ENCODE data around the gene PPT2. TPM values are rescaled to one million over a fixed set of nuclear protein-coding genes. Genes with fewer than 3 reads are reported as not detected.
"Not testable (repeated sequence)": the region's sequence is repeated elsewhere in the genome, so short reads cannot be mapped to it uniquely, and the experiment has no call there.

PPT2 gene
- total RNA-seq, 1 donor from 2014 or later = 9.8 TPM

DNA sequence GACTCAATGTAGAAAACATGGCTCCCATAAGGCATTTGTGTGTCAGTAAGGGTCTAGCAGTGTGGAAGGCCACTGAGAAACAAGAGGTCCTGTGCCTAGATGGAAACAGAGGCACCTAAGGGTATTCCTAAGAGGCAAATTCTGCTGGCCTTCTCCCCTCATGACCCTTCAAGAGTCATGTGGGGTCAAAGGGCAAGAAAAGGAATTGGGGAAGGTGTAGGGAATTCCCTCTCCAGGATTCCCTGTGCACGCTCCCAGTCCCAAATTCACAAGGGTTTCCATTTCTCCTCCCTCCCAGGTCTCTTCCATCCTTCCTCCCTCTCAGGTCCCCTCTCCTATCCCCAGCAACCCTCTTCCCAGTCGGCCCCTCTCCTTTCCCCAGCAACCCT, 21.4 kb downstream of the PPT2 start:
- intact Hi-C loops (cut with micrococcal nuclease) = loop anchor here (5.0 to 10.0 kb wide), 5 partner anchors 508 to 1848 kb away; partner anchors contain the start of genes ATP6V1G2, CSNK2B, CUTA and LY6G5B

DNA sequence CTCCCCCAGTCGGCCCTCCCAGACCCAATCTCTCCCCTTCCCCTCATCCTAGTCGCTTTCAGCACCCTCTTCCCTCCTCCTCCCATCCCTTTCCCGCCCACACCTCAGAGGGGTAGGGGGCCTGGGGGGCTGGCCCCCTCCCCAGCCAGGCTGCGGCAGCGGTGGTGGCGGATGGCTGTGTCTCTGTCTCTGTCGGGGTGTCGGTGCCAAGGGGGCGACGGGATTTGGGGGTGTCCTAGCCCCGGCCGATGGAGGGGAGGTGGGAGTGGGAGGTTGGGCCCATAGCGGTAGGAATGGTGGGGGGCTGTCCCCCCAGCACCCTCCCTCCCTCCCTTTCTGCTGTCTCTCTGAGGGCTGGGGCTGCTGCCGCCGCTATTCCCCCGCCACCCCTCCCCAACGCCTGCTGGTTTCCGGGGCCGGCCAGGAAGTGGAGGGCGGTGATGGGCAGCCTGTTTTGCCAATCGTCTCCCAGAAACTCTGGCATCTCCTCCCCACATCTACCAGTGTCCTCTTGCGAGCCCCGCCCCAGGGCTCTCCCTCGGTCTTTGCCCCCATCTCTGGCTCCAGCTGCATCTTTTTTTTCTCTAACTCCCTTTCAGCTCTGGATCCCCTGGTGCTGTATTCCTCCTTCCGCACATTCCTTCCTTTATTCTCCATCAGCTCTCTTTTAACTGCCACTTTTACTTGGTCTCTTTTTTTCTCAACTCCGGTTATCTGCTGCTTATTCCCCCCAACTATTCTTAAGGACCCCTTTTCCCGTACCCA, 22.0 kb downstream of the PPT2 start, which contains the start of gene AGPAT1:
TSS of gene AGPAT1 (minus strand) at position 374 of the 765 bp plus-strand sequence. CDS start 4,588 bp downstream, outside the sequence.
- intact Hi-C loops (cut with micrococcal nuclease) = loop anchor here (2.0 to 10.0 kb wide), 7 partner anchors 473 to 1849 kb away; partner anchors contain the start of genes ABHD16A, ATP6V1G2, CSNK2B and CUTA

DNA sequence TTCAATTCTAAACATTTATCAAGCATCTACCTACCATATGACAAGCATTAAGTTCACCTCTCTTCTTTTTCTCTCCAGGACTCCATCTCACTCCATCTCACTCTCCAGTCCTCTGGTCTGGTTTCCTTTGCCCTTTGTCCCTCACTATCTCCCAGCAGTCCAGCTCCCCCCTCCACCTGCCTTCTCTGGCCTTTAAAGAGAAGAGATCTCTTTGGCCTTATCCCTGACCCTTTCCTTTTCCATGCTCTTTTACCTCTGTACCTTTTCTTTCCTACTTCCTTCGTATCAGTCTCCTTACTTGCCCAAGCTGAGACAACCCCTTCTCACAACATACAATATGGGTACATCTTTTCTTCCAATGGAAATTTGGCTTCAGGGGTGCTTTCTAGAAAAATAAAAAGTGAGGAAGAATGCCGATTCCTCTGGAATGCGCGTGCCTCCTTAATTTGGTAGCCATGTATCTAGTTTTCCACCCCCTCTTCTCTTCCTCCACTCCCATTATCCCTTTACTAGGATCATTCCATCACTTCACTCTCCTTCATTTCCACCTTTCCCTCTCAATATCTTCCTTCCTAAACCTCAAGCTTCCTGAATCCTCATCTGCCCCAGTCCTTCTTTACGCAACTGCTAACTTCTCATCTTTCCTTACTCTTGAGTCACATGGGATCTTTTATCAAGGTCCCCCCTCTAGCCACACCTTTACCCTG, 22.7 kb downstream of the PPT2 start:
- intact Hi-C loops (cut with micrococcal nuclease) = loop anchor here (2.0 to 10.0 kb wide), 7 partner anchors 474 to 1849 kb away; partner anchors contain the start of genes ABHD16A, ATP6V1G2, CSNK2B and CUTA

DNA sequence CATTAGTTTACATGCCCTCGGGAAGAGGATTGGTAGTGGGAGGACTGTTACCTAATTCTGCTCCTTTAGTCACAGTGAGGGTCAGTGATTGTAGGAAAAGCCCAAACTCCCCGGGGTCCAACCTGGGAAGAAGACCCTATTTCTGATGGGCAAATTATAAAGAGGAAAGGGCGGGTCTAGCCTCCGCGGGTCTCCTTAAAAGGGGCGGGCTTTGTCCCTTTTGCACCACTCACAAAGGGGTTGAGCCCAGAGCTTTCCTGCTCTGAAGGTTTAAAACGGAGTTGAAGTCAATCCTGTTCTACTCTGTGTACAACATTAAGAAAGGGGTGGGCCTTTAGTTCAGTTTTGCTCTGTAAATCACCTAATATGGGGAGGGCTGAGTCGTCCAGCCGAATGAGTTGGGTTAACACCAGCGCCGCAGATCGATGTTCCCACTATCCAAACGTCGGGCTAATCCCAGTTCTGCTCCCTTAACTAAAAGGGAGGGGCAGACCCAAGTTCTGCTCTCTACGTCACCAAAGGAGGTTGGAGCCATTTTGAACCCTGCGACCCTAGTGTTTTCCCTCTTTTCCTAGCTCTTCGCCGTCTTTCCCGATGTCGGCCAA, 23.3 kb downstream of the PPT2 start:
- intact Hi-C loops (cut with micrococcal nuclease) = loop anchor here (2.0 to 10.0 kb wide), 7 partner anchors 474 to 1850 kb away; partner anchors contain the start of genes ABHD16A, ATP6V1G2, CSNK2B and CUTA

DNA sequence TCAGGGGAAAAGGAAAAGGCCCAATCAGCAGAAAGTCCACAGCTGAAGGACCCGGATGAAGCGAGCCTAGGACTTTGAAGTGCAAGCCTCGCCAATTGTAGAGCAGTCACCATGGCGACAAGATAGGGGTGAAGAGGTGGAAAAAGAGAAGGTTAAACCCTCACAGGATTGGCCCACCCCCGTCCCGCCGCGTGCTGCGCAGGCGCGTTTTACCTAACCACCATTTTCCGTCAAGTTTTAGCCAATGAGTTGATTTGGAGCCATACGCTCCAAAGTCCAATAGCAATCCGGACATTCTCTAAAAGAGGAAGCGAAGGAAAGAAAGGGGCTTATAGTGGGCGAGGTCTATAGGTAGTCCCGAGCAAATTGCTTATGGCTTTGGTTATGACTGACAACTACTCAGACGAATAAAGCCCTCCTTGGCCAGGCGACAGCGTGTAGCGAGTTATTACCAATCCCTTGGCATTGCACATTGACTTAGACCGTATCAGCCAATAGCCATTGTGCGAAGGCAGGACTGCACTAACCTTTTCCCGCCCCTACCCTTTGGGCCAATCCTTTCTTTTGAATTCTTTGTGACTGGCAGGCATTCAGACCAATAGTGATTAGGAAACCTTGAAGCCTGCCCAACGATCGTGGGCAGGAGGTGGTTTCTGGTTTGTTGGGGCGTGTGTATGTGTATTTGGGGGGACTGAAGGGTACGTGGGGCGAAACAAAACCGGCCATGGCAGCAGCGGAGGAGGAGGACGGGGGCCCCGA, 24.0 kb downstream of the PPT2 start, which contains the start of gene RNF5:
TSS of gene RNF5 (plus strand) at position 618 of the 759 bp plus-strand sequence. CDS start at position 725, 107 bp downstream.
- intact Hi-C loops (cut with micrococcal nuclease) = loop anchor here (1.0 to 10.0 kb wide), 22 partner anchors 12 to 1851 kb away; partner anchors contain the start of genes ABHD16A, ATP6V1G2, BAG6 and BRD2

DNA sequence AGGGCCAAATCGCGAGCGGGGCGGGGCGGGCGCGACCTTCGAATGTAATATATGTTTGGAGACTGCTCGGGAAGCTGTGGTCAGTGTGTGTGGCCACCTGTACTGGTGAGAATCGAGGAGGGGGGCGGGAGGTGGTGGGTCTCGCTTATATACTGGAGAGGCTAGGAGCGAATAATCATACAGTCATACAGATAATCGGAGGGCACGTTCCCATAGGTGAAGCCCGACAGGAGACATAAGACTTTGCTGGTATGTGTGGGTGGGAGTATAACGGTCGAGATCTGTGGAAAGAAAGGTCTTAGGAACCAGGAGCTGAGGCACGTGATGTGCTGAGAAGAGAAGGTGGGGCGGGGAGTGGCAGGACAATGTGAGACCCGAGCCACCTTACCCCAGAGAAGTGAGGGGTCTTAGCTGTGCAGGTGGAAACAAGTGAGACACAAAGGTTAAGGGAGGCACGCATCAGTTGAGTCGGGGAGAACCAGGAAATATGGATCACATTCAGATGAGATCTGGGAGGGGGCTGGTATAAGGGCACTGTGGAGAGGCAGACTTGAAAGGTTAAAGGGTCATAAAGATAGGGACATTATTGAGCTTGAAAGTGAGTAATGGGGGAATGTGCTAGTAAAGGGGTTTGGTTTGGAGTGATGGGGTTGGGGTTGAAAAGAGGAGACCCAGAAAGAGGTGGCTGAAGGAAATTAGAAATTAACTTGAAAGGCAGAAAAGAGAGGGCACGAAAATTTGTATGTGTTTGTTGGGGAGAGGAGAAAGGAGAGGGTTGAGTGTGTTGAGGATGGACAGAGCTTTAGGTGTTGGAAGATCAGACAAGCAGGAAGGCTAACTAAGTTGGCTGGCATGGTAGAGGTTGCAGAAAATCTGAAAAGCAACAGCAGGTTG, 24.9 kb downstream of the PPT2 start:
- intact Hi-C loops (cut with micrococcal nuclease) = loop anchor here (1.0 to 10.0 kb wide), 20 partner anchors 12 to 1851 kb away; partner anchors contain the start of genes ATP6V1G2, BAG6, BRD2 and CSNK2B

DNA sequence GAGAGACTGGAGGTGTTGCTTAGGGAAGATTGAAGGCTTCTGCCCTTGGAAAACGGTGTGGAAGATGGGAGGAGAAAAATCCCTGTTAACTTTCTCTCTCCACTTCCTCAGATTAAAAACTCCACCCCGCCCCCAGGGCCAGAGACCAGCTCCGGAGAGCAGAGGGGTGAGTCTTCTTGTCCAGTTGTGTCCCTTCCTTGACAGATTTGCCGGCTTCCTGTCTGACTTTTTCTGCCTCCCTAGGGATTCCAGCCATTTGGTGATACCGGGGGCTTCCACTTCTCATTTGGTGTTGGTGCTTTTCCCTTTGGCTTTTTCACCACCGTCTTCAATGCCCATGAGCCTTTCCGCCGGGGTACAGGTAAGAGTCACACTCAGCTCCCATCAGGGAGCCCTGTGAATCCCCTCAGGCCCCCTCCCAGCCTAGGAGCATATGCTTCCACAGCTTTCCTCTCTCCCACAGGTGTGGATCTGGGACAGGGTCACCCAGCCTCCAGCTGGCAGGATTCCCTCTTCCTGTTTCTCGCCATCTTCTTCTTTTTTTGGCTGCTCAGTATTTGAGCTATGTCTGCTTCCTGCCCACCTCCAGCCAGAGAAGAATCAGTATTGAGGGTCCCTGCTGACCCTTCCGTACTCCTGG, 25.9 kb downstream of the PPT2 start:
- intact Hi-C loops (cut with micrococcal nuclease) = loop anchor here (2.0 to 10.0 kb wide), 7 partner anchors 373 to 1853 kb away; partner anchors contain the start of genes ATP6V1G2, CSNK2B, CUTA and LSM2

DNA sequence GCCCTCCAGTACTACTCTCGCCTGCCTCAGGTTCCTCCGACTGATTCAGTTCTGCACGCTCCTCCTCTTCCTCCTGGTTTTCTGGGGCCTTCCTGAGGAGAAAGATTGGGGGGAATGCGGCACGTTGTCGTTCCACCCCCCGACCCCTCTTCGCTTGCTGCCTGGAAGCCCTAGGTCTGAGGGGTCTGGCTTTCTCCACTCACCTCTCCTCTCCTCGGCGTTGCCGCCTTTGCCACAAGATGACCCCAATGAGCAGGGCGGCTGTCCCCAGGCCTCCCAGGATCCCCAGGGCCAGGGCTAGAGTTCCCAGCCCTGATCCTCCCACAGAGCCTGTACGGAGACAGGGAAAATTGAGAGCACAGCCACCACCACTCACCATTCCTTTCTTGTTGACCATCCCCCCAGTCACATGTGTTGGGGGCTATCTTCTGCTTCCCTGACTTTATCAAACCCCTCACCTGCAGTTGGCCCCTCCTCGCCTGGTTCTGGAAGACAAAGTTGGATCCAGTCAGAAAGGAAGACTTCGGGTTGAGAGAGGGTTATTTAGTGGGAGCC, 27.3 kb downstream of the PPT2 start:
- intact Hi-C loops (cut with micrococcal nuclease) = no loop called here

DNA sequence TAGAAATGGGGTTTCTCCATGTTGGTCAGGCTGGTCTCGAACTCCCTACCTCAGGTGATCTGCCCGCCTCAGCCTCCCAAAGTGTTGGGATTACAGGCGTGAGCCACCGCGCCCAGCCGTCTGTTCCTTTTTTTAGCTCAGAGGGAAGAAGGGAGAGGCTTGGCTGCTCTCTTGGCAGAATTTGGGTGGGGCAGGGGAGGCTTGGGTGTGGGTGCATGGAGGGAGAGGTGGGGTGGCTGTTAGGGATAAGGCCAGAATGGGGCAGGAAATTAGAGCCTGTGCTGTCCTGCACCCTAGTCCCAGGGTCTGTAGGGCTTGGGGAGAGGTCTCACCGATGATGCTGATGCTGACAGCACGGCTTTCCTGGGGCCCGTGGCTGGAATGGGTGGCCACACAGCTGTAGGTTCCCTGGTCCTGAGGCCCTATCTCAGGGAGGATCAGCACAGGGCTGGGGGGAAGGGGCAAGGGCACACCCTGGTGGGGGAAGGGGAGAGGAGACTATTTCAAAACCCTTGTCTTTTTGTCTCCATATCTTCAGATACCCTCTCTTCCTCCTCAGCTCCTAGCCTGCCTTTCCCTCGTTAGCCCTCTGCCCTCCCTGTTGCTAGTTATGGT, 28.1 kb downstream of the PPT2 start:
- intact Hi-C loops (cut with micrococcal nuclease) = no loop called here

DNA sequence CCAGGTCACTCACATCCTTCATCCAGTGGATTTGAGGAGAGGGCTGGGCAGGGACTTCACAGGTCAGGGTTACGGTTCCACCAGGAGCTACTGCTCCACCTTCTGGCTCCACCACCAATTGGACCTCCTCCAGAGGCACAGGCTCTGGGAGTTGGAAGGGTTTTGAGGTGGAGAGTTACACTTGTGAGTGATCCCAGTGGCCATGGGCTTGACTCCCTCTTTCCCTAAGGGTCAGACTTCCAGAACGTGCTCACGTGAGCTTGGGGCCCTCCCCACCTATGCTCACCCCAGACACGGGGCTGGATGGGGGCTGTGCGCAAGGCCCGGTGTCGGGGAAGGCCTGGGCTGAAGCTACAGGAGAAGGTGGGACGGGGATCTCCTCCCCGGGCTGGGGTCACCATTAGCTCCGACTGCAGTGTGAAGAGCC, 28.6 kb downstream of the PPT2 start:
- intact Hi-C loops (cut with micrococcal nuclease) = no loop called here

DNA sequence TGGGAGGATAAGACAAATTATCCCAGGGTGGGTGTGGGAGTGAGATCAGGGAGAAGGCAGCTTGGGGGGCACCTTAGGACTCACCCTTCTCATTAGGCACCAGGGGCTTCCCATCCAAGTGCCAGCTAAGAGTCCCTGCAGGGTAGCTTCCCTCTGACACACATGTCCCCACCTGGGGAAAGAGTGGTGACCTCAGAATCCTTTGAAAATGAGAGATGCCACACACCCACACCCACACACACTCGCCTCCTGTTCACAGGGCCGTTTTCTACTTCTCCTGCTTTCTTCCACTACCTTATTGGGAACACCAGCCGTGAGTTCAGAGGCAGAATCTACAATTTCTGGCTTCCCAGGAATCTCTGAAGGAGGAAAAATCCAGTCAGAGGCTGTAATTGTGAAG, 29.1 kb downstream of the PPT2 start:
- intact Hi-C loops (cut with micrococcal nuclease) = no loop called here

DNA sequence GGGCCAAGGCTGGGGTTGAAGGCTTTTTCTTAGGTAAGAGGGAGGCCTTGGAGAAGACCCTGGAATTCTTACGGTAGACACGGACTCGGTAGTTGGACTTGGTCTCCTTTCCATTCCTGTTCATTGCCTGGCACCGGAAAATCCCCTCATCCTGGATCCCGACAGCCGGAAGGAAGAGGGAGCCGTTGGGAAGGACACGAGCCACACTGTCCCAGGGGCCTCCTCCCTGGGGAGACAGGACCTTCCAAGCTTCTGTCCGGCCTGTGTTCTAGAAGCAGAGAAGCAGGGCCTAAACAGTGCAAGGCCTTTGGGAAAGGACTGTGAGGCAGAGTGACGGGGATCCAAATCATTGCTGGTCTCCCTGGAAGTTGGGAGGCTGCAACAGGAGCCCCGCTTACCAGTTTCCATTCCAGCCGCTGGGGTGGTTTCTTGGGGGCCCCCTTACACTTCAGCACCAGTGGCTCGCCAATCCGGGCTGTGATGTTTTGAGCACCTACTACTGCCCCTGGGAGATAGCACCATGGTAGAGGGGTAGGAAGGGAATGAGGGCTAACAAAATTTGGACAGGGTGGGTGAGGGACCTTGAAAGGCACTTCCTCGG, 29.6 kb downstream of the PPT2 start:
- intact Hi-C loops (cut with micrococcal nuclease) = no loop called here

DNA sequence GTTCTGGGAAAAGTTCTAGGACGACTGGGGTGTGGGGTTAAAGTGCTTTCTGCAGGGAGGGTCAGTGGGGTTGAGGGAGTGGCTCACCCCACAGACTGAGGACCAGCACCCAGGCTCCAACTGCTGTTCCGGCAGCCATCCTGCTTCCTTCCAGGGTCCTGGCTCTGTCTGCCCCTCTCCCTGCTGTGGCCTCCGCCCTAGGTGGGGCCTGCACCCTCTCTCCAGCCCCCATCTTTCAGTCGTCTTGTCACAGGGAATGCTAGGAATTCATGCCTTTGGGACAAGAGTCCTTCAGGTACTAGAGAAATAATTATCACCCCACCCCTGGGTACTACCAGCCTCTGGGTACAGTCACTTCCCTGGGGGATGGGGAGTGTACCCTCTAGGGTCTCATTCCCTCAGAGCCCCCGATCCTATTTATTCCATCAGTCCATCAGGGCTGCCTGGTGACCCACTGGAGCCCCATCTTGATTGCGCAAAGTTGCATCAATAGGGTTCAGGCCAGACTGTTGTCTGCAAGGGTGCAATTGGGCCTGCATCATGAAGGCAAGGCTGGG, 30.2 kb downstream of the PPT2 start, which contains the start of gene AGER:
TSS of gene AGER (minus strand) at position 170 of the 557 bp plus-strand sequence. CDS start at position 139, 31 bp downstream.
- intact Hi-C loops (cut with micrococcal nuclease) = no loop called here

DNA sequence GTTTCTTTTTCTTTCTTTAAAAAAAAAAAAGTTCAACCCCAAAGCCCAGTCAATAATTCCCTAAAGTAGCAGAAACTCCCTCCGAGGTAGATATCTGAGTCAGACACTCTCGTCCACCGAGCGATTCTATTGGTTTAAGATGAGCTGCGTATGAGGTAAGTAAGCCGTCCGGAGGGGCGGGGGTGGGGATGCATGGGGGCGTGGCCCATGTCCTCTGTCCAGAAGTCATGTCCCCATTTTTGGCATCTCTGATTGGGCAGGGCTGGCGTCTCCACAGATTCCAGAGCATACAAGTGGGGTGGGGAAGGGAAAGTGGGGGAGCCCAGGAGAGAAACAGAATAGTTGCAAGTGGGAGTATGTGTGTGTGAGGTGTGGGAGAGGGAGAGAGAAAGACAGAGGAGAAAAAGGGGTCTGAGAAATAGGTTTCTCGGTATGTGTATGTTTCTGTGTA, 31.8 kb downstream of the PPT2 start:
- intact Hi-C loops (cut with micrococcal nuclease) = not testable (repeated sequence)

DNA sequence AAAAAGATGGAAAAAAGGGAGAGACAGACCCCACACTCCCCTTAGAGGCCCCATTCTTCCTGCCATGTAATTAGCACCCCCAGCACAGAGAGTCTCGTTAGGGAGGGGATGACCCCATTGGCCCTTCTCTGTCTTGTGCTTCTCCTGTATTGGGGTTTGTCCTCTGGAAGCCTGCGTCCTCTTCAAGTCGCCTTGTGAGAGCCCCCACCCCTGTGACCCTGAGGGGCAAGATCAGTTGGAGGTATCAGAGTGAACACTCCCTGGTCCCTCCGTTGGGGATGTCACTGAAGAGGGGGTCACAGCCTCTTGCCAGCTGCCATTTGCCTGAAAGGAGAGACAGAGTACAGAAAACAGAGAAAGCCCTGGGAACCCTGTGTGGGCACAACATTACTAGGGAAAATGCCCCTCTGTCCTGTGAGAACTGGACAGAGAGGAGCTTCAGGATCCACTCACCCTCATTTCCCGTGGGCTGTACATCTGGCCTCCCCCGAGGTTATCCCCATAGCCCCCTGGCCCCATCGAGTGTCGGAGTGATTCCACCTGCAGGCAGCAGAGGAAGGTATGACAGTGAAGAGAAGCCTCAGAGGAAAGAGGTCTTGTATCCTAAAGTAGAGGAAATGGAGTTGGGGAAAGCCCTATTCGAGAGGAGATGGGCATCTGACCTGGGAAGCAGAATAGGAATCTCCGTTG, 32.4 kb downstream of the PPT2 start:
- intact Hi-C loops (cut with micrococcal nuclease) = not testable (repeated sequence)

DNA sequence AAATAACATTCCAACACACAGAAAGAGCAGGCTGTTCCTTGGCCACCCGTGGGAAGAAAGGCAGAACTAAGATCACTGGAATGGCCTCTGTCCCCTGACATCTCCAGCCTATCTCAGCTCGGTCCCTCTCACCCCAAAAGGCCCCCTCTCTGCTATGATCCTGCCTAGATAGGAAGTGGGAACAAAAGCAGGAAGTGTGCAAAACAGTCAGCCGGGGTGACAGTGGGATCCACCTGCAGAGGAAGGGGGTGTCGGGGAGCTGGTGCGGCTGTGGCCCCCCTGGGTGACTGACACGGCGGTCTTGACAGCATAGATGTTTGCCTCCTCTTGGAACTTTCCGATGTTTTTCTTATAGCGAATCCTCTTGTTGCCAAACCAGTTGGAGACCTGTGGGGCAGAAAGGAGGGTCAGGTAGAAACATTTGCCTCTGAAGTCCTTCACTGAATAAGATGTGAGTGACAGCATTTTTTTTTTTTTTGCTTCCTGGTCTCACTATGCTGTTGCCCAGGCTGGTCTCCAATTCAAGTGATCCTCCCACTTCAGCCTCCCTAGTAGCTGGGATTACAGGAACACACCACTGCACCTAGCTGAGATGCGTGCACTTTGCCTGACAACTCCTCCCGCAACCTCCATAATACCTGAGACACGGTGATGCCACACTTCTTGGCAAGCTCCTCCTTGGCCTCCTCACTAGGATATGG, 33.2 kb downstream of the PPT2 start:
- intact Hi-C loops (cut with micrococcal nuclease) = no loop called here

Data from T-helper 1 cell treated with Interleukin-12 subunit alpha and Interleukin-12 subunit beta and Interleukin-4 antibody, amounts not matched to agents 30 ng/mL and 1 ng/mL, for 36 hours (primary cell).